IPS-18a (cell line): ENCODE data around the gene HOXD3.

Experiments used
- H3K27ac ChIP-seq: one replicate; pipeline ENCODE4 v1.5.1; 2013; ENCODE audit warnings: low read length
- H3K27me3 ChIP-seq: one replicate; pipeline ENCODE4 v1.6.1; 2013; ENCODE audit warnings: mild to moderate bottlenecking, low read length; ENCODE audit not compliant: control insufficient read depth, insufficient read depth
- H3K36me3 ChIP-seq: one replicate; pipeline ENCODE4 v1.6.1; 2013; ENCODE audit warnings: low read depth, low read length; ENCODE audit not compliant: control insufficient read depth
- H3K4me1 ChIP-seq: one replicate; pipeline ENCODE4 v1.6.1; 2013; ENCODE audit warnings: low read depth, low read length; ENCODE audit not compliant: control insufficient read depth
- H3K4me3 ChIP-seq: one replicate; pipeline ENCODE4 v1.5.1; 2013; ENCODE audit warnings: low read length
- H3K9ac ChIP-seq: one replicate; pipeline ENCODE4 v1.6.1; 2013; ENCODE audit warnings: mild to moderate bottlenecking, low read length, moderate library complexity
- H3K9me3 ChIP-seq: one replicate; pipeline ENCODE4 v1.6.1; 2013; ENCODE audit warnings: low read depth, low read length; ENCODE audit not compliant: control insufficient read depth

The HOXD3 gene

GRCh38 chr2:176164611-176165369 lies 7.7 kb downstream of the HOXD3 start:
- H3K27me3 ChIP-seq: peaks cover 100% of the 10 kb centered on the region
- H3K4me3 ChIP-seq: no peak overlapping the region
- H3K27ac ChIP-seq: no peak overlapping the region
- H3K9ac ChIP-seq: no peak overlapping the region
- peaks cover 5% of the 10 kb centered on the region for H3K4me1 ChIP-seq
- H3K9me3 ChIP-seq: no peaks in the 10 kb centered on the region
- H3K36me3 ChIP-seq: no peaks in the 10 kb centered on the region

GRCh38 chr2:176165370-176166050 lies 8.4 kb downstream of the HOXD3 start:
- peaks cover 100% of the 10 kb centered on the region for H3K27me3 ChIP-seq
- H3K9ac ChIP-seq: no peak overlapping the region

DNA sequence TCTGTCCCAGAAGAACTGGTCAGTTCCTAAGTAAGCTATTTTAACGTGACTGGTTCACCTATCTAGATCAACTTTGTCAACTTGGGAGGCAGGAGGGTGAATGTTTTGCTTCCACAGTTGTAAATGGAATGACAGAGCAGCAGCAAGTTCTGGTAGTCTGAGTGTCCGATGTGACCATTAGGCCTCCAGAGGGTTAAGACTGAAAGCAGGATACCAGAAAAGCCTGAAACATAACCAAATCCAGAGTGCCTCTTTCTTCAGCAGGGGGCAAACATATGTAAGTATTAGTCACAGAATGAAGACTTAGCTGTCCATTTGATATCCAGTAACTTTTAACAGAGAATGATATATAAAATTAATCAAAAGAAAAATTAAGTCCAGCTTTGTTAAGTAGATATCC lies 9.2 kb downstream of the HOXD3 start:
- H3K4me3 ChIP-seq: no peak overlapping the region
- H3K9me3 ChIP-seq: no peaks in the 10 kb centered on the region
- H3K27ac ChIP-seq: no peak overlapping the region
- H3K4me1 ChIP-seq: peaks cover 5% of the 10 kb centered on the region
- no peak overlapping the region for H3K9ac ChIP-seq
- H3K36me3 ChIP-seq: no peaks in the 10 kb centered on the region
- peaks cover 100% of the 10 kb centered on the region for H3K27me3 ChIP-seq

More at GRCh38 chr2:176165370-176166050, 8.4 kb downstream of the HOXD3 start:
- peaks cover 5% of the 10 kb centered on the region for H3K4me1 ChIP-seq
- no peaks in the 10 kb centered on the region for H3K36me3 ChIP-seq
- no peaks in the 10 kb centered on the region for H3K9me3 ChIP-seq
- no peak overlapping the region for H3K4me3 ChIP-seq
- H3K27ac ChIP-seq: no peak overlapping the region

GRCh38 chr2:176167398-176167797 lies 10.3 kb downstream of the HOXD3 start:
- peaks cover 100% of the 10 kb centered on the region for H3K27me3 ChIP-seq

GRCh38 chr2:176169181-176169580 lies 12.1 kb downstream of the HOXD3 start:
- H3K36me3 ChIP-seq: no peaks in the 10 kb centered on the region
- H3K9me3 ChIP-seq: no peaks in the 10 kb centered on the region
- H3K4me3 ChIP-seq: no peak overlapping the region
- peaks cover 100% of the 10 kb centered on the region for H3K27me3 ChIP-seq
- H3K27ac ChIP-seq: no peak overlapping the region
- peaks cover 5% of the 10 kb centered on the region for H3K4me1 ChIP-seq
- no peak overlapping the region for H3K9ac ChIP-seq

More at GRCh38 chr2:176167398-176167797, 10.3 kb downstream of the HOXD3 start:
- no peak overlapping the region for H3K9ac ChIP-seq
- H3K9me3 ChIP-seq: no peaks in the 10 kb centered on the region
- H3K4me1 ChIP-seq: peaks cover 5% of the 10 kb centered on the region
- H3K36me3 ChIP-seq: no peaks in the 10 kb centered on the region
- no peak overlapping the region for H3K4me3 ChIP-seq
- H3K27ac ChIP-seq: no peak overlapping the region

- H3K9ac ChIP-seq: no peak overlapping the region
- H3K27me3 ChIP-seq: peaks cover 100% of the 10 kb centered on the region
- no peak overlapping the region for H3K27ac ChIP-seq
Observed at GRCh38 chr2:176169711-176170110, 12.6 kb downstream of the HOXD3 start.

DNA sequence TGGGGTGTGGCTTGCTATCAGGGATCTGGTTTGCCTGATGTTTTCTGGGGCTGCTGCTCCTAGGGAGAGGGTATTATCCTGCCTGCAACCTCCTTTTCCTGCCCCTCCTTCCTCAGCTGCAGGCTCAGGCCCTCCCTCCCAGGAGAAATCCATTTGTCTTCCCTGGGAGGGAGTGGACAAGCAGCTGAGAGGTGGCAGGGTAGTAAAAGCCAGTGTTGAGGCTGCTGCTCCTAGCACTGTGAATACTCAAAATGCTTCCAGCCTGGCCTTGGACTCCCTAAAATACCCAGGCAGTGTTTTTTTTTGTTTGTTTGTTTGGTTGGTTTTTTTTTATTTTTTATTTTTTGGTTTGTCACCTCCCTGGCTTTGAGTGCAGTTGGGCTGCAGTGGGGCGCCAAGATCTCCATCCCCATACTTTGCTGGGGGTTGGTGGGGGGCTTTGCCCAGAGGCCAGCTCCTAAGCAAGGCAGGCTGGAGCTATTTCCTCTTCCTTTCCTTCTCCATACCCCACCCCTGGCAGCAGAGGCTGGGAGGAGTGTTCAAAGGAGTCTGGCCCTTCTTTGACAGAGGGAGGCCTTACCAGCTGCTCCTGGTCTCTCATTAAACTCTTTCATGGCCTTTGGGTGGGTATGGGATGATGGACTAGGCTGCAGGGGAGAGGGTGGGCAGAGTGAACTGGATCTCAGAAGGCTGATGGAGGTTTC lies 13.6 kb downstream of the HOXD3 start:
- no peak overlapping the region for H3K4me3 ChIP-seq
- no peak overlapping the region for H3K9ac ChIP-seq
- H3K4me1 ChIP-seq: peaks cover 14% of the 10 kb centered on the region
- H3K9me3 ChIP-seq: no peaks in the 10 kb centered on the region
- no peaks in the 10 kb centered on the region for H3K36me3 ChIP-seq
- H3K27me3 ChIP-seq: peaks cover 100% of the 10 kb centered on the region
- H3K27ac ChIP-seq: no peak overlapping the region

More at GRCh38 chr2:176169711-176170110, 12.6 kb downstream of the HOXD3 start:
- Histone ChIP-seq H3K9me3 (no peaks in the 10 kb centered on the region), H3K36me3 (no peaks in the 10 kb centered on the region), H3K4me1 (peaks cover 9% of the 10 kb centered on the region), H3K4me3 (no peak overlapping the region)

DNA sequence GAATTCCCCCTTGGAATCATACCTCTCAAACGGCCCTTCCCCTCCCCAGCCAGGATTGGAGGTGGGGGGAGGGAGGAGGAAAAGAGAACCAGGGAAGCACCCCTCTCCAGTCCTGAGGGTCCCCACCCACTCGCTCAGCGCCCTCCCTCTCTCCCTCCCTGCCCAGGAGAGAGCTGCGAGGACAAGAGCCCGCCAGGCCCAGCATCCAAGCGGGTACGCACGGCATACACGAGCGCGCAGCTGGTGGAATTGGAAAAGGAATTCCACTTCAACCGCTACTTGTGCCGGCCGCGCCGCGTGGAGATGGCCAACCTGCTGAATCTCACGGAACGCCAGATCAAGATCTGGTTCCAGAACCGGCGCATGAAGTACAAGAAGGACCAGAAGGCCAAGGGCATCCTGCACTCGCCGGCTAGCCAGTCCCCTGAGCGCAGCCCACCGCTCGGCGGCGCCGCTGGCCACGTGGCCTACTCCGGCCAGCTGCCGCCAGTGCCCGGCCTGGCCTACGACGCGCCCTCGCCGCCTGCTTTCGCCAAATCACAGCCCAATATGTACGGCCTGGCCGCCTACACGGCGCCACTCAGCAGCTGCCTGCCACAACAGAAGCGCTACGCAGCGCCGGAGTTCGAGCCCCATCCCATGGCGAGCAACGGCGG lies 14.4 kb downstream of the HOXD3 start:
- H3K27me3 ChIP-seq: peaks cover 100% of the 10 kb centered on the region
- H3K4me1 ChIP-seq: peaks cover 20% of the 10 kb centered on the region
- peak overlapping the region; percentile 37 for H3K4me3 ChIP-seq
- H3K27ac ChIP-seq: no peak overlapping the region
- H3K9ac ChIP-seq: no peak overlapping the region
- no peaks in the 10 kb centered on the region for H3K36me3 ChIP-seq
- H3K9me3 ChIP-seq: no peaks in the 10 kb centered on the region

GRCh38 chr2:176172007-176172894 lies 15.1 kb downstream of the HOXD3 start:
- Histone ChIP-seq H3K4me3 (peak overlapping the region; percentile 37), H3K4me1 (peaks cover 22% of the 10 kb centered on the region), H3K36me3 (no peaks in the 10 kb centered on the region), H3K9ac (no peak overlapping the region), H3K9me3 (no peaks in the 10 kb centered on the region), H3K27me3 (peaks cover 100% of the 10 kb centered on the region), H3K27ac (no peak overlapping the region)

DNA sequence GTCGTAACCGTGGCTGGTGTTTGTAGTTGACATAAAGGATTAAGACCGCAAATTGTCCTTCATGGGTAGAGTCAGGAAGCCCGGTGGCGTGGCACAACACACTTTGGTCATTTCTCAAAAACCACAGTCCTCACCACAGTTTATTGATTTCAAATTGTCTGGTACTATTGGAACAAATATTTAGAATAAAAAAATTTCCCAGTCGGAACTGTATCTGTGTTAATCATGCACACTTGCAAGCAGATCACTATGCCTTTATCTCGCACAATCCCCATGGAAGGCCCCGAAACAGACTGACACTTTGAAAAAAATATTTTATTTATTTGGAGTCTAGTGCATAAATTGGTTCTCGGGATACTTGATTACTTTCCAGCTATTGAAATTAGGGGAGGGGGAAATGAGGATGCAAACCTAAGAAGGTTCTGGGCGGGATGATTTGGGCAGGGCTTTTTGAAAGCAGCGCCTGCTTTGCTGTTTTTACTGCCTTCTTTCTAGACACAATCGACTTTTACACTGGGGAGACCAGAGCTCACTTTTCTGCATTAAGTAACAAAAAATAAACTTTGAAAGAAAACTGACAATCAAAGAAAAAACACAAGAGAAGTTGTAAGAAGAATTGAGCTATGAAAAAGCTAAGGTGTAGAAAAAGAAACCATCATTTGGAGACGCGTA lies 15.9 kb downstream of the HOXD3 start:
- no peaks in the 10 kb centered on the region for H3K9me3 ChIP-seq
- peaks cover 100% of the 10 kb centered on the region for H3K27me3 ChIP-seq
- H3K36me3 ChIP-seq: no peaks in the 10 kb centered on the region
- H3K4me3 ChIP-seq: peak overlapping the region; percentile 37
- H3K27ac ChIP-seq: no peak overlapping the region
- no peak overlapping the region for H3K9ac ChIP-seq
- peaks cover 24% of the 10 kb centered on the region for H3K4me1 ChIP-seq
